Measurements from ENCODE around the gene TRIP10.
A peak's percentile ranks its signal among the peaks of the same experiment; 100 is the strongest.
"Not testable (repeated sequence)": the region's sequence is repeated elsewhere in the genome, so short reads cannot be mapped to it uniquely, and the experiment has no call there.

The TRIP10 gene

DNA sequence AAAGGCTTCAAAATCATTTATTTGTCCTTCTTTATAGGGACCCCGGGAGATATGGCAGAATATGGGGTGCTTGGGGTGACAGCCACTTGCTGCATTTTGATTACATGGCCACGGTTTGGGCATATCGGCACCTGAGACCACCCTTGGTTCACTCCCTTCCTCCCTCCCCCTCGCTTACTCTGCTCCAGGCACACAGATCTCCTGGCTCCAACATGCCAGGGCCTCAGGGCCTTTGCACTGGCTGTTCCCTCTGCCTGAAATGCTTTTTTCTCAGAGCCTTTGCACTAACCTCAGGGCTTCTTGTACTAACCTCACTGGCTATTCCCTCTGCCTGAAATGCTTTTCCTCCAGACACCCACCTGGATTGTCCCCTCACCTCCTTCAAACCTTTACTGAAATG, 56.8 kb downstream of the TRIP10 start:
- no peak for DNase-seq
- H3K36me3 ChIP-seq (ENCODE audit: control insufficient read depth, insufficient read depth, low read length): peaks cover 11% of the 10 kb centered on the region
- H3K9me3 ChIP-seq (ENCODE audit: control insufficient read depth, low read length): no peaks in the 10 kb centered on the region
- no peaks in the 10 kb centered on the region for H3K27me3 ChIP-seq (replicated peaks; ENCODE audit: control insufficient read depth, insufficient read depth, low read length, poor library complexity, severe bottlenecking)
- H3K4me3 ChIP-seq (ENCODE audit: insufficient read depth, low read depth, low read length, poor library complexity, severe bottlenecking): no peak overlapping the region
- no peak overlapping the region for H3K27ac ChIP-seq (ENCODE audit: insufficient read depth, low read length, poor library complexity, severe bottlenecking)
- peaks cover 16% of the 10 kb centered on the region for H3K4me1 ChIP-seq (ENCODE audit: control insufficient read depth, insufficient read depth, low read length, poor library complexity, severe bottlenecking)

- no peak overlapping the region for H3K4me3 ChIP-seq (ENCODE audit: insufficient read depth, low read depth, low read length, poor library complexity, severe bottlenecking)
- H3K27ac ChIP-seq (ENCODE audit: insufficient read depth, low read length, poor library complexity, severe bottlenecking): no peak overlapping the region
- H3K36me3 ChIP-seq (ENCODE audit: control insufficient read depth, insufficient read depth, low read length): peaks cover 11% of the 10 kb centered on the region
- no peak for DNase-seq
- H3K9me3 ChIP-seq (ENCODE audit: control insufficient read depth, low read length): no peaks in the 10 kb centered on the region
- H3K27me3 ChIP-seq (replicated peaks; ENCODE audit: control insufficient read depth, insufficient read depth, low read length, poor library complexity, severe bottlenecking): no peaks in the 10 kb centered on the region
- peaks cover 23% of the 10 kb centered on the region for H3K4me1 ChIP-seq (ENCODE audit: control insufficient read depth, insufficient read depth, low read length, poor library complexity, severe bottlenecking)
Measured at GRCh38 chr19:6797646-6798045, 58.2 kb downstream of the TRIP10 start.

DNA sequence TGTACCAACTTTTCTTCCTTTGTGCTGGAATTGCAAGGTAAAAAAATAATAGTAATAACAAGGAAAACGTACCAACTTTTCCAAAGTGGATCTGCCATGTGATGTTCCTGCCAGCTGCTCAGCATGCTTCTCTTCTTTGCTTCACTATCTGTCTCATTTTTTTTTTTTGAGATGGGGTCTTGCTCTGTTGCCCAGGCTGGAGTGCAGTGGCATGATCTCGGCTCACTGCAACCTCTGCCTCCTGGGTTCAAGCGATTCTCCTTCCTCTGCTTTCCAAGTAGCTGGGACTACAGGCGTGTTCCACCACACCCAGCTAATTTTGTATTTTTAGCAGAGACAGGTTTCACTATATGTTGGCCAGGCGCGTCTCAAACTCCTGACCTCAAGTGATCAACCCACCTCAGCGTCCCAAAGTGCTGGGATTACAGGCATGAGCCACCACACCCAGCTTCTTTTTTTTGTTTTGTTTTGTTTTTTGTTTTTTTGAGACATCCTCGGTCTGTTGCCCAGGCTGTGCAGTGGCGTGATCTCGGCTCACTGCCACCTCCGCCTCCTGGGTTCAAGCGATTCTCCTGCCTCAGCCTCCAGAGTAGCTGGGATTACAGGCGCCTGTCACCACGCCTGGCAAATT, 60.8 kb downstream of the TRIP10 start:
- not testable (repeated sequence) for DNase-seq; H3K36me3 ChIP-seq (ENCODE audit: control insufficient read depth, insufficient read depth, low read length); H3K9me3 ChIP-seq (ENCODE audit: control insufficient read depth, low read length); H3K27me3 ChIP-seq (replicated peaks; ENCODE audit: control insufficient read depth, insufficient read depth, low read length, poor library complexity, severe bottlenecking)
- peak overlapping the region; percentile 17 for H3K4me3 ChIP-seq (ENCODE audit: insufficient read depth, low read depth, low read length, poor library complexity, severe bottlenecking)
- H3K4me1 ChIP-seq (ENCODE audit: control insufficient read depth, insufficient read depth, low read length, poor library complexity, severe bottlenecking): peaks cover 28% of the 10 kb centered on the region
- H3K27ac ChIP-seq (ENCODE audit: insufficient read depth, low read length, poor library complexity, severe bottlenecking): peak overlapping the region; percentile 78

- peak in 1 of 3 donors; percentile 4 for DNase-seq
- Histone ChIP-seq H3K36me3 (ENCODE audit: control insufficient read depth, insufficient read depth, low read length) (peaks cover 4% of the 10 kb centered on the region), H3K27me3 (replicated peaks; ENCODE audit: control insufficient read depth, insufficient read depth, low read length, poor library complexity, severe bottlenecking) (no peaks in the 10 kb centered on the region), H3K4me3 (ENCODE audit: insufficient read depth, low read depth, low read length, poor library complexity, severe bottlenecking) (peak overlapping the region; percentile 49), H3K9me3 (ENCODE audit: control insufficient read depth, low read length) (no peaks in the 10 kb centered on the region), H3K27ac (ENCODE audit: insufficient read depth, low read length, poor library complexity, severe bottlenecking) (peak overlapping the region; percentile 78), H3K4me1 (ENCODE audit: control insufficient read depth, insufficient read depth, low read length, poor library complexity, severe bottlenecking) (peaks cover 28% of the 10 kb centered on the region)
Measured at GRCh38 chr19:6800991-6801484, 61.6 kb downstream of the TRIP10 start.
